HG03103 (cell line): ENCODE data around the gene HK2.
"Not testable (repeated sequence)": the region's sequence is repeated elsewhere in the genome, so short reads cannot be mapped to it uniquely, and the experiment has no call there.

ENCODE experiments used
- ATAC-seq: cut with Tn5 transposase; IDR thresholded peaks from one replicate; pipeline ENCODE4 v1.9.1; 2021; ENCODE audit warnings: low read depth; ENCODE audit not compliant: unreplicated experiment

Gene HK2

DNA sequence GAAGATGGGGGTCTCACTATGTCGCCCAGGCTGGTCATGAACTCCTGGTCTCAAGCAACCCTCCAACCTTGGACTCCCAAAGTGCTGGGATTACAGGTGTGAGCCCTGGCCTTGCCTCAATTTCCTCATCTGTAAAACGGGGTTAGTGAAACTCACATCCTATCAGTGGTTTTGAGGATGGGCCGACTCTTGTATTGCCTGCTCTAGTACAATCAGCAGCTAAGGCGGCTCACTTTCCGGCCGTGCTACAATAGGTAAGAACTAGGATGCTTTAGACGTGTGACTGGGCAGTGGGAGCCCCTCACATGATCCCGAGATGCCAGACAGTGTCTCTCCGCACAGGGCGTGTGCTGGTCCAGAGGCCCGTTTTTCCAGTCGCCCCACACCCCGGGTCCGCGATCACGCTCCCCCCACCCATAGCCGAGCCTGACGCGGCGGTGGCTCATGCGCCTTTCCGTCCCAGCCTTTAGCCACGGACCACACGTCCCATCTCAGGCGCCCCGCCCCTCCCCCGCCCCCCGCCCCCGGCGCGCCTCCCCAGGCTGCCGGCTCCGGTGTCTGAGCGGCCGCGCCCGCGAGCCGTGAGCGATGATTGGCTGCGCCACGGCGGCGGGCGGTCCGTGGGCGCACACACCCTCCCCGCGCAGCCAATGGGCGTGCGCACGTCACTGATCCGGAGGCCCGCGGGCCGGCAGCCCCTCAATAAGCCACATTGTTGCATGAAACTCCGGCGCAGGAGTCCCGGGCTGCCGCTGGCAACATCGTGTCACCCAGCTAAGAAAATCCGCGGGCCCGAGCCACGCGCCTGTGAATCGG, at the start of gene HK2:
HK2 (plus strand) TSS at position 710 of the 816 bp plus-strand sequence. CDS start 454 bp downstream, outside the sequence.
- ATAC-seq: peak; percentile 78

DNA sequence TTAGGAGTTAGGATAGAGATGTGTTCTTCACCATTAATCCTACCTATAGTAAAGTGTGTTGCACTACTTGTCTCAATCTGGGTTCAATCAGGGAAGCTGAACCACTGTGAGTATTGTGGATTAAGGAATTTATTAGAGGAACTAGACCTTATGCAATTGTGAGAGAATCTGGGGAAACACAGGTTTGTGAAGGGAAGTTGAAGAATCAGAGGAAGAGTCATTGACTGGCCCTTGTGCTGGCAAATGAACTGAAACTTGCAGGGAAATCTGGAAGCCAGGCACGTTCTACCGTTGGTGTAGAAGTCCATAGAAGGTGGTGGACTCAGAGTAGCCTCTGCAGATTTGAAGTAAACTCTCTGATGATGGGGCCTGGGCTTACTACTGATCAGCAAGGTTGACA, 44.7 kb upstream of the HK2 start:
- no peak for ATAC-seq

DNA sequence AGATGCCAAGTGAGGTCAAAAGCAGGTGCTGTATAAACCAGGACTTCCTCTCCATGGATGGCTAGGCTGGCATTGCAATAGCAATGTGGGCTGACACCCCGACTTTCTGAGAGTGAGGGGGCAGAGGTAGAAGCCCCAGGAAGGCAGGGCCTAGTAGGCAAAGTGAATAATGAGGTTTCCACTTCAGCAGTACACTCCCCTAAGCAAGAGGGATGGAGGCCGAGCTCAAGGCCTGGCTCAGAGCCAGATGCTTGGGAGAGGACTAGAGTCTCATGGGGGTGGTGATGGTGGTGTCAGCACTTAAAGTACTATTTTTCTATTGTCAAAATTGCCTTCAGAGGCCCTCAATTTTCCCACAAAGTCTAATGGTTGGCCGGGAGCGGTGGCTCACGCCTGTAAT, 41.6 kb upstream of the HK2 start:
- no peak for ATAC-seq

DNA sequence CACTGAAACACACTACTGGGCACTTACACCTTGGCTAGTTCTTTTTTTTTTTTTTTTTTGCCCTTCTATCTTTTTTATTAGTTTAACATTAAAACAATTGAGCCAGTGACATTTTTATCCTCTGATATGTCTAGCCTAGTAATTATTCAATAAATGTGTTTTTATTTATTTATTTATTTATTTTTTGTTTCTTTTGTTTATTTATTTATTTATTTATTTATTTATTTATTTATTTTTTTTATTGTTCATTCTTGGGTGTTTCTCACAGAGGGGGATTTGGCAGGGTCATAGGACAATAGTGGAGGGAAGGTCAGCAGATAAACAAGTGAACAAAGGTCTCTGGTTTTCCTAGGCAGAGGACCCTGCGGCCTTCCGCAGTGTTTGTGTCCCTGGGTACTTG, 39.0 kb upstream of the HK2 start:
- not testable (repeated sequence) for ATAC-seq

DNA sequence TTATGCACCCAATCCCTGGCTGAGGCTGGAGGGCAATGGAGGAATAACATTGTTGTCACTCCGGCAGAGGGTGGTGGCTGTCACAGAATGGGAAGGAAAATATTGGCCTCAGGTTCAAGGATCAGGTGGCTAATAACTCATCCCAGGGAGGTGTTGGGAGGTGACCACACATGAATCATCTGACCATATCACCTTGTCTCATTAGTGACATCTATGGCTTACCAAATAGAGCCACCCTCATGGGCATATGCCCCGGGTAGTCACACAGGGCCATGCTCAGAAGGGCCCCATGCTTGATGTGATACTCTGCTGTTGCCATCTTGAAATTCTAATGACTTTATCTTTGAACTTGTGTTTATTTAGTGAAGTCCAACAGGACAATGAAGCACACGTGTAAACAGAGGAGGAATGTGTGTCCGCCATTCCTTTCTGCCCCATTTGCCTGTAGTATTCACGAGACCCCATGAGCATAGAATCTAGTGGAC, 27.5 kb upstream of the HK2 start:
- no peak for ATAC-seq

DNA sequence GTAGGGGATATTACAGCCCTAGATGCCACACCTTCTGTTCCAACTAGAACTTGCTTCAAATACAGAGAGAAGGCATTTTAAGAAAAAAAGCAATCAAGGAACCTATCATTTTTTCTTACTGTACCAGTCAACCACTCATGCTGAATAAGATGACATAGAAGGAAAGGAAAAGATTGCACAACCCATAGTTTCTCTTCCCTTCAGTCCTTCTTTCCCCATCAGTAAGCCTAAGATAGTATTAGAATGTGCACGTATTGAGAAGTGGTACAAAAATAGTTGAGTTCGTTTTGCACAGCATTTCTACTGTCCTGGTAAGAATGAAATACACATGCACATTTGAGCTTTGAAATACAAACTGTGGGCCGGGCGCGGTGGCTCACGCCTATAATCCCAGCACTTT, 27.0 kb upstream of the HK2 start:
- no peak for ATAC-seq

DNA sequence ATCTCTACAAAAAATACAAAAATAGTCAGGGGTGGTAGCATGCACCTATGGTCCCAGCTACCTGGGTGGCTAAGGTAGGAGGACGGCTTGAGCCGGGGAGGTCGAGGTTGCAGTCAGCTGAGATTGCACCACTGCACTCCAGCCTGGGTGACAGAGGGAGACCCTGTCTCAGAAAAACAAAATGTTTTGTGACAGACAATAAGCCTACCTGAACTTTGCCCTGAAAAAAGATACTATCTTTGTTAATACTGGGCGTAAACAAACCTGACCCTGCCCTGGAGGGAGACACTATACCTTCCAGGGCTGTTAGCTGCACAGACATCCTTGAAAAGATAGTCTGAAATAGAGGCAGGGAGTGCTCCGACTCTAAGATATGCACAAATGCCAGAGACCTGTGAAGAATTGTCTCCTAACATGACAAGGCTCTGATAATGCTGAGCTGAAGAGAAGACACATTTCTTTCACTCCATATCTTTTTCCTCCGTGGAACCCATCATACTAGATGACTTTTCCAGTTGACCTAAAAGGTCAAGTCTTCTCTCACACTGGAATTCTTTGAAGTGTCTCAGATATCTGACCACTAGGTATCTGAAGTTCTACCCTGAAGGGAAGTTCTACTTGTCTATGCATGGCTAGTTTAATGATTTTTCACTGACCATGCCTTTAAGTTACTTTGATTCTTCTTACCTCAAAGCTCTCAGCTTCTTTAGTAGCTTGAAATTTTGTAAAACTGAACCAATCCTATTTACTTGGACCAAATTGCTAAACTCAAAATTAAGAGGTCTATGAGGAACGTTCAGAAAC, 20.9 kb upstream of the HK2 start:
- no peak for ATAC-seq

DNA sequence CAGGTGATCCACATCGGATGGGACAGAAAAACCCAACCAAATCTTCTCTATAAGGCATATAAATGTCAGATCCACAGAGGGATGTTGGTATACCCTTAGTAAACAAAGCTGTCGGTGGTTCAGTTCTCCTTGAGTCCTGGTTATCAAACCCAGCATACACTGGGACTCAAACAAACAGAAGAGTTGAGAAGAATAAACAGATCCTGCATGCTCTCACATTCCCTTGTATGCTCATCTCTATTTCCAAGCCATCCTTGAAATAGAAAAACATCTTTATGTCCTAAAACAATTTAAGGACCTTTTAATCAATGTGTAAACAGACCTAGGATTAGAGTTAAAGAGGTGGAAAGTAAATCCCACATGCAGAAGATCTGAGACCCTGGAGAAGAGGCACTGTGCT, 19.8 kb upstream of the HK2 start:
- no peak for ATAC-seq

DNA sequence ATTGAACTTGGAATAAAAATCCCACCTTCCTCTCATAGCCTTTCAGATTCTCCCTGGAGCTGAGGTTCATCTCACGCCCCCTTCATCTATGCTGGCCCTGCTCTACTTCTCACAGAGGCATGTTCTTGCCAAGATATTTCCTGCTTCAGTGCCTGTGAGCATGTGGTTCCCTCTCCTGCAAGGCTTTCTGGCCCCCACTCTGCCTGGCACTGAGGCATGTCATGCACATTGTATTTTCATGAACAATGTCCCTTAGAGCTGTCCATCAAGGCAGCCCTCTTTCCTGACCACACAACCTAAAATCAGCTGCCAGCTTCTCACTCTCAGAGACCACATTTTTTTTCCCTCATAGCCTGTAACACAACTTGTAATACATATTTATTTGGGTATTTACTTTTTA, 18.0 kb upstream of the HK2 start:
- no peak for ATAC-seq

DNA sequence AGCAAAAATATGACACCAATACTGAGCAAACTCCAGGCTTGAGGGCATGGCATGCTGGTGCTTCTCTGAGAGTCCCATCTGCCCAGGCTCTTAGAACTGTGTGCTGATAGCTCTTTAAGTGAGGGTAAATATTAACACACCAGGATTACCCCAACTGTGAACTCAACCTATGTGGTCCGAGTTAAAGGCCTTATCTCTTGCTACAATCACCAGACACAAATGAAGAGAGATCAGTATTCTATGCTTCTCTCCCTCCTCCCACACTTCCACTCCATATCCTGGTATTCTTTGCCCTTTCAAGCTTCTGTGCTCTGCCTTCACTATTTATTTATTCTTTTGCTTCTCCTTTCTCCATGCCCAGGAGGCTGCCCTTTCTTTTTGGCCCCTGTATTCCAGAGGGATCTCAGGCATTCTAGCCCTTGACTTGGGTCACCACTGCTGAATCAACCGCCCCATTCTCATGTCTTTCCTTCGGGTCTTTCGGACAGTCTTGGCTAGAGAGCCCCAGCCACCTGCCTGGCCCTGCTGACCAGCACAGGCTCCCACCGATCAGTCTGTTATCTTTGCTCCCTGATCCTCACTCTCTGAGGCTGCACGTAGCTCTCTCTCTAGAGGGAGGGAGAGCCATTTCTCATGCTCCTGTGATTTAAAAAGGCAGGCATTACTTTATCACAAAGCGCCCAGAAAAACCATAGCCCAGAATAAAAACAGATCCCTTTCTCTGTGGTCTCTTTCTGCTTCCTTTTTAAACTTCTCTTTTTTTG, 17.2 kb upstream of the HK2 start:
- ATAC-seq: no peak

DNA sequence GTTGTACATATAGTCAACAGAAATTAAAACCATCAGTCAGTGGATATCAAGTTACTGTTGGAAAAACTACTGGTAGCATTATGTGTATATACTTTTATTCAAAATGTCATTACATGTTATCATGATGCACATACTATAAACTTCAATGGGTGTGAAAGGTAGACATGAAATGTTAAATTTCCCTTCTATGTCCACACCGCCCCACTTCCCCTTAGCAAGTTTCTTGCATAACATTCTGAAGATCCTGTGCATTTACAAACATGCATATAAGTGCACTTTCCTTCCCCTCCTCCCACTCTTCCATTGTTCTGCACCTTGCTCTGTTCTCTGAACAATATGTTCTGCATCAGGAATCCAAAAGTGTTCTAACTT, 16.6 kb upstream of the HK2 start:
- no peak for ATAC-seq

DNA sequence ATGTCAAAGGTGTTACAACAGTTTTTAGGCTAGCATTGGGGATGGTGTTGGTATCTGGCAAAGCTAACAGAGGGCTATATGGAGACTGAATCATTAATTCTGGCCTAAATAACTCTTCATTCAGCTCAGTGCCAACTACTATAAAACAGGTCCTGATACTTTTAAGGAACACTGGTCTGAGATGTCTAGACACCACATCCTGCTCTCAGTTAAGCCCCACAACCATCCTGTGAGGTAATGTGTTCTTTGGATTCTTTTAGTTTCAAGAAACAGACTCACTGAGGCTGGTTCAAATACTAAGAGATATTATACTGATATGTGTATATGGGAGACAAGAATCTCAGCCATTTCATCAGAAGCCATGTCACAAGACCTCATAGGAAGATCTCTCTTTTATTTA, 14.2 kb upstream of the HK2 start:
- ATAC-seq: no peak

DNA sequence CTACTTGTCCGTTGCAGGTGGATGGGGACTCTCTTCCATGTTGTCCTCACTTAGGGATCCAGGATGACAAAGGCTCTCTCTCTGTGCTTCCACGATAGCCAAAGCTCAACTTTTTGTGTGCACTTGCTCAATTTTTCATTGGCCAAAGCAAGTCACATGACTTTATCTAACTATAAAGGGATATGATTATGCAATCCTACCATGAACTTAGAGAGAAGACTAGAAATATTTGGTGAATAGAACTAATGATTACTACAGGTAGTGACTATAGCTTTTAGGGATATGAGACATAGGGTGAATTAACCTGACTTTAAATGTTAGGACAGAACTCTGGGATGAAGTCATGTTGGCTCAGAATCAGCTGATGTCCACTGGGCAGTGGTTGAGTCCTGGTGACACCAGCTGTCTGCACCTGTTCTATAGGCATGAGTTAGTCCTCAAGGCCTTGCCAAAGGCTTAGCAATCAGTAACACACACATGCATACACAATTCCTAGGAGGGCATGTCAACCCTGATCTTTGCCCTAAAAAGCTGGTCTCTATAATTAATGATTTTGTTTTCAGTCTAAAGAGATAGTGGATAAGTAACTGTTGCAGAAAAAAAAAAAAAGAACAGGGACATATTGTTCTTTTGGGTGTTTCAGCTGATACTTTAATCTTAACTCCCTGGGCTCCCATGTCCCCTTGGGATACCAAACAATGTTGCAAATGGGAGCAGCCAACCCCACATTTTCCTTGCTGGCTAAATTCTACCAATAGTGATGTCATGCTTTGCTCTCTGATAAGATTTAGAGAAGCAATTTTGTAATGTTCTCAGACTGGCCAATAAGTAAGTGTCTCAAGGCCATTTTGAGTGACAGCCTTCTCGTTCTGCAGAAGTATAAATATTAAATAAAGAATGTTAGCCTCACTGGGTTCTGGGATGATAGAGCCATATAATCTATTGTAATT, 12.5 kb upstream of the HK2 start:
- no peak for ATAC-seq

DNA sequence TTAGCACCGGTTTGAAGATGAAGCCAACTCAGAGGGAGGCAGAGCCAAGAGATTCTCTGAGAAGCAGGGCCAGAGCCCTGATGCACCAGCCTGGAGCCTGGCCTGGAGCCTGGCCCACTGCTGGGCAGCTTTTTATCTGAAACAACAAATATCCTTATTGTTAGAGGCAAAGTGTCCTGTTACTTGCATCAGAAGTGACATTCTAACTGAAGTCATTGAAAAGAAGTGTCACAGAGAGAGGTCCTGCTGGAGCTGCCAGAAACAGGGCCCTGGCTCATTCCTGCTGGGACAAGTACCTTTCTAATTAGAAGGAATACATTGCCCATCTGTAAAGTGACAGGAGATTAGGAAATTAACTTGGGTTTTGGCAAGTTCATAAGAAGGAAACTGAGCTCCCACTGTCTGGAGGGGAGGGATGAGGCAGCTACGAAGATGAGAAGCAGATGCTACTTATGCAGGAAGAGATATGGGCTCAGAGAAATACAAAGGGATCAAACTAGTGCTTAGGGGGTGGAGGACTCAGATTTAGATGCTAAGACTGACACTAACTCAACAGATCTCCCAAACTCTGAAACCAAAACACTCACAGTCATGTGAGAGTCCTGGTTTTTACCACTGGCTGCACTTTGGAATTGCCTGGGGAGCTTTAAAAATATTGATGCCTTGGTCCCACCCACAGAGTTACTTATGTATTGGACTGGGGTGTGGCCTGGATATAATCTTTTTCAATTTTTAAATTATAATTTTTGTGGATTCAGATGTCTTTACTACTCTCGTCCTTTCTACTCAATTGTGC, 11.0 kb upstream of the HK2 start:
- no peak for ATAC-seq

DNA sequence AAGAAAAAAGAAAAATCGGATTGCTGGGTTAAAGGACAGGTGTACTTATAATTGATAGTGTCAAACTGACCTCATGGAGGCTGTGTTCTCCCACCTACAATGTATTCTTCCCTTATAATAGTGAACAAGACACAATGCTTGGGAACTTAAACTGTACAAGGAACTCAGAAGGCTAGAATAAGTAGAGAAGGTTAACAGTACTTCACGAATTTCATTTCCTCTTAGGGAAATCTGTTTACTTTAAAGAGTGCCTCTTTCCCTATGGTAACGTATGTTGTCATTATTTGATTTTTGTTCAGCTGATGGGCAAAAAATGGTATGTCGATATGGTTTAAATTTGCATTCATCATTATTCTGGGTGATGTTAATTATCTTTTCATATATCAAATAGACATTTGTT, 9.2 kb upstream of the HK2 start:
- no peak for ATAC-seq

DNA sequence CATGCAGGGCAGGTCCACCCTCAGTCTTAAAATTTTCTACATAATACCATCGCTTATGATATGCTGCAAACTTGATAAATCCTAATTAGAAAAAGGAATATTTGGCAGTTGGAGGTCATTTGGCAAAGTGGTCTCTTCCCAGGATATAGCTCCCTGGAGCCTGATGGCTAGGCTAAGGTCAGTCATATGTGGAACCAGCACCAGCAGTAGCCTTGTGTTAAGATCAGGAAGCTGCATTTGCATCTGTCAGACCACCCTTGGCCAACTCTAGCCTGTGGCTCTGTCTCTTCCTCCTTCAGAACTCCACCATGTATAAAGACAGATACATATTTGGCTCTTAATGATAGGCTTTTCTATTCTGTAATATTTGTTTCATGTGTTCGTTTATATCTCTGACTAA, 5.4 kb upstream of the HK2 start:
- no peak for ATAC-seq

DNA sequence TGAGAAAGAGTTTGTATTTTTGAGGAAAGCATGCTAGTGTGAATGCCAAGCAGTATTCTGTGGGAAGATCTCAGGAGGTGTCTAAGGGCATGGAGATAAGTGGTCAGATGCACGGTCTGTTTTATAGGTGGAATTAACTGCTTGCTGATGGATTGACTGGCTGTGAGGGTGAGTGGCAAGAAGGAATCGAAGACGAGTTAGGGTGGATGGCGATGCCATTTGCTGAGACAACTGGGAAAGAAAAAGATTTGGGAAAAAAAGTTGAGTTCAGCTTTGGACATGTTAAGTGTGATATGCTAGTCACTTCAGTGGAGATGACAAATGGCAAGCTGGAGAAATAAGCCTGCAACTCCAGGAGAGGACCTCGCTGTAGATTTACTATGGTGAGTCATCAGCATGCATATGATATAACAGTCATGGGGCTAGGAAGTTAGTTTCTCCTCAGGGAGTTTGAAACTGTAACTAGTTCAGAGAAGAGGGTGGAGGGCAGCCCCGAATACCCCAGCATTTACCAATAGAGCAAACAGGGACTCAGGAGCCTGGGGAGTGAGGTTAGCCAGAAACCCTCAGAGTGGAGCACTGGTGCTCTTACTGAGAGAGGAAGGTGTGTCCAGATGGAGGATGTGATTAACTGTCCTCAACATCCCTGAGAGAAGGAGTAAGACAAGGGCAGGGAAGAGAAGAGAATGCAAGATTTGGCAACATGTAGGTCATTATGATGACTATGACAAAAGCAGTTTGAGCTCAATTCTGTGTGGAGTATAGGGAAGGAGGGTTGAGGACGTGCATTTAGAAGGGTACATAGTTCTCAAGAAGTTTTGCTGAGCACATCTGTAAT, 2.0 kb upstream of the HK2 start:
- no peak for ATAC-seq

DNA sequence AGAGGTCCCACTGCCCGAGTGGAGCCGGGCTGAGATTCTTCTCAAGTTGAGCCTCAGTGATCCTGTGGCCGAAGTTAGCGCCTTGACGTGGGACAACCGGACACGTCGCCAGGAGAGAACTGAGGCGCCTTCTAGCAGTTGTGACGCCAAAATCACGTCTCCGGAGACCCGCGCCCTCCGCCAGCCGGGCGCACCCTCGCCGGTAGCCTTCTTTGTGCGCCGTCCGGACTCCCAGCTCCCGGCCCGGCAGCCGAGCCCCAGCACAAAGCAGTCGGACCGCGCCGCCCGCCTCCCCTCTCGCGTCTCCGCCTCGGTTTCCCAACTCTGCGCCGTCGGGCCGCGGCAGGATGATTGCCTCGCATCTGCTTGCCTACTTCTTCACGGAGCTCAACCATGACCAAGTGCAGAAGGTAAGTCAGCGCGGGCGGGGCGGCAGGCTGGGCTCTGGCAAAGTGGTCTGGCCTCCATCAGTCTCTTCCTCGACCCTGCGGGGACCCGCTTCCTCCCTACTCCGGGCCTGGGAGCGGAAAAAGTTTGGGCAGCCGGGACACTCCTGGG, 386 bp downstream of the HK2 start:
- peak; percentile 1 for ATAC-seq
